ENCODE results near the gene CKM.

Gene CKM

GRCh38 chr19:45322744-45323281 is at the start of gene CKM:
CKM (minus strand) TSS chr19:45322875; CDS start chr19:45319713, 3,162 bp downstream.
- no peak within 1 kb of the TSS for H3K27ac ChIP-seq
- TF ChIP-seq ZFX (IDR thresholded peaks at IDR 0.05) (no peak), CTCF (conservative IDR thresholded peaks at IDR 0.05) (no peak)

DNA sequence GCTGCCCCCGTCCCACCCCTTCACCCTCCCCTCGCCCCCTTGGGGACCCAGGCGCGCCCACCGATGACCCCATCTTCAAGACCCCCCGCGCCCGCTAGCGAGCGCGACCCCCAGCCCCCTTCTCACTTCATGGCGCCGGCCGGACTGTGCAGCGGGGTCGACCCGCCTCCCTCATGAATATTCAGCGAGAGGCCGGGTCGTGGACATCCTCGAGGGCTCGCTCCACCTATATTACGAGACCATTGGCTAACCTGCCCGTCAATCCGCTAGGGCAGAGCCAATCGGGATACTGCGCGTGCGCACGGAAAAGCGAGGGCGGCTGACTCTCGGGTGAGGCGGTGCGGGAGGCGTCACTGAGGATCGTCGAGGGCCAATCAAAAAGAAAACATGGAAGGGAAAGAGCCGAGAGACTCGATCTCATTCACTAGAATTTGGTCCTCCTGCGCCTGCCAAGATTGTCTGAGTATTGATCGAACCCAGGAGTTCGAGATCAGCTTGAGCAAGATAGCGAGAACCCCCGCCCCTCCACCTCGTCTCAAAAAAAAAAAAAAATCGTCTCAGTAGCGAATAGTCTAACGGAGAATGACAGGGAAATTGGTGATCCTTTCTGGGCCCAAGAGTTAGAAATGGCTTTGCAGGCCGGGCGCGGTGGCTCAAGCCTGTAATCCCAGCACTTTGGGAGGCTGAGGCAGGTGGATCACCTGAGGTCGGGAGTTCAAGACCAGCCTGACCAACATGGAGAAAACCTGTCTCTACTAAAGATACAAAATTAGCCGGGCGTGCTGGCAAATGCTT is 47.9 kb upstream of the CKM start, which contains the start of gene ERCC2:
ERCC2 (minus strand) TSS at position 164 of the 795 bp plus-strand sequence; CDS start at position 131, 33 bp downstream.
- no peak for TF ChIP-seq CTCF (conservative IDR thresholded peaks at IDR 0.05)
- no peak for TF ChIP-seq ZFX (IDR thresholded peaks at IDR 0.05)

GRCh38 chr19:45368737-45369340 is 46.2 kb upstream of the CKM start:
- TF ChIP-seq ZFX (IDR thresholded peaks at IDR 0.05) (no peak), CTCF (conservative IDR thresholded peaks at IDR 0.05) (no peak)
- no peak overlapping the region for H3K27ac ChIP-seq

More for the DNA sequence above, 47.9 kb upstream of the CKM start, which contains the start of gene ERCC2:
- peak within 1 kb of the TSS; percentile 78 for H3K27ac ChIP-seq

DNA sequence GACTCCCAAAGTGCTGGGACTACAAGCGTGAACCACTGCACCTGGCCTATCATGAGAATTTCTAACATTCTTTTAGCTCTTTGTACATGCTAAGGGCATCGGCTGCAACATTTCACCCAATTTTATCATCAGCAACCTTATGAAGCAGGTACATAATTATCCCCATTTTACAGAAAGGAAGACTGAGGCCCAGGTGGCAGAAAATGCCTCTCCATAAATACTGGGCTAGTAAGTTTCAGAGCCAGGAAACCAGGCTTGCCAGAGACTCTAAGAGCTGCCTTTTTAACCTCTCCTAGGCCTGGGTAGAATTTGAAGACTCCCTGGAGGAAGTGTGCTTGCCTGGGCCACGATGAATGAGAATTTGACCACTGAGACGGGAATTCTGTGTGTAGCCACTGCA is 45.5 kb upstream of the CKM start:
- H3K27ac ChIP-seq, result no peak overlapping the region
- TF ChIP-seq CTCF (conservative IDR thresholded peaks at IDR 0.05), result no peak
- TF ChIP-seq ZFX (IDR thresholded peaks at IDR 0.05), result no peak

DNA sequence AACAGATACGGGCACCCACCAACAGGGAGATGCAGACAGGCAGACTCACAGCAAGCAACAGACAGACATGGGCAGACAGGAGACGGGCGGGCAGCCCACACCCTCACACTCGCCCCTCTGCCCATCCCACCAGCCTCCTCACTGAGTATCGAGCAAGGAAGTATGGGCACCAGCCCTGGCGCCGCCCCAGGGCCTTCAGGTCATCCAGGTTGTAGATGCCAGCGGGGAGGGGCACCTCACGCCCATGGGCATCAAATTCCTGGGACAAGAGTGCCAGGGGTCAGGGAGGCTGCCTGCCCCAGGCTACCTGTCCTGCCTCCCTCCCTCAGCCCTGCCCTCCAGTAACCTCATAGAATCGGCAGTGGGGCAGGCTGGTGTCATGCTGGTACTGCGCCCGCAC is 42.0 kb upstream of the CKM start:
- TF ChIP-seq CTCF (conservative IDR thresholded peaks at IDR 0.05) (no peak), ZFX (IDR thresholded peaks at IDR 0.05) (no peak)
- H3K27ac ChIP-seq, result no peak overlapping the region

DNA sequence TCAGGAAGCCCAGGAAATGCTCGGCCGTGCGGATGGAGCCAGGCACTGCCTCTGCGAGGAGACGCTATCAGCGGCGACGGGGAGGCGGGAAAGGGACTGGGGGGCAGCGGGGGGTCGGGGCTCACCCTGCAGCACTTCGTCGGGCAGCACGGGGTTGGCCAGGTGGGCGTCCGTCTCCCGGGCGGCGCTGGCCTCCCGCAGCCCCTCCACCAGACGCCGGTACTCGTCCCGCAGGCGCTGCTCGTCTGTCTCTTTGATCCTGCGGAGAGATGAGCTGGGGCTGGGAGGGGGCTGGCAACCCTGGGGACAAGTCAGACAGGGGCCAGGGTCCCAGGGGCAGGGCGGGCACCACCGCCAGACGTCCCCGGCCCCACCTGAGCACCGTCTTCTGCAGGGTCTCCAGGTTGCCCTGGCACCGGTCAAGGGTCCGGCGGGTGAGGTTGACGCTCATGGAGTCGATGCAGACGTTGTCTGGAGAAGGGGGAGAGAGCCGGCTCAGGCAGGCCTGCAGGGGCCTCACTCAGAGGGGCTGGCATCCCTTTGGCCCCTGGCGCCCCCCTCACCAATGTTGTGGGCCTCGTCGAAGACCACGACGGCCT is 41.3 kb upstream of the CKM start:
- TF ChIP-seq CTCF (conservative IDR thresholded peaks at IDR 0.05) (no peak), ZFX (IDR thresholded peaks at IDR 0.05) (no peak)
- H3K27ac ChIP-seq, result no peak overlapping the region

DNA sequence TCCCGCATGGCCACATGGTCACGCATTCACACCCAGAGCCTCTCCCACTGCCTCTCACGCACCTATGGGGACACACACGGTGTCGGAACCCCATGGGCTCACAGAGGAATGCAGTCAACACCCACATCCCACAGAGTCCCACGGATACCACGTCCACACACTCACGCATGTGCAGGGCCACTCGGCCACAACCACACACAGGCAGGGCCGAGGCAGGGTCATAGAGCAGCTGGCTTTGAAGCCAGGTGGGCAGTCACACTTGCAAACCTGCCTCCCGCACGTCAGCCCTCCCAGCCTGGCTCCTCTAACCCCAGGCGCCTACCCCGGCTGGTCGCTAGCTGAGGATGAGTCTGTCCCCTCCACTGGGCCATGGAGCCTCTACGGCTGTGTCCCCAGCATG is 39.6 kb upstream of the CKM start:
- H3K27ac ChIP-seq, result no peak overlapping the region
- TF ChIP-seq CTCF (conservative IDR thresholded peaks at IDR 0.05) (no peak), ZFX (IDR thresholded peaks at IDR 0.05) (no peak)

Data from C4-2B (cell line).